Panc1 (cell line): ENCODE data around the gene THRAP3. TPM values are rescaled to one million over a fixed set of nuclear protein-coding genes. Genes with fewer than 3 reads are reported as not detected.

Experiments used
- ATAC-seq: fragments of 200-7000 bp; cut with Tn5 transposase; 2 replicates; pipeline ENCODE4 v1.9.1; 2020; ENCODE audit warnings: mild to moderate bottlenecking, moderate library complexity
- BruUV-seq: library from RNA; stranded (reverse); fragments of 400-500 nt; replicated peaks from 2 replicates; lab custom pipeline; 2021; lab: Mats Ljungman, UMichigan
- CTCF ChIA-PET: fragments of 300-600 bp; sonication (Branson Sonifier 250); formaldehyde crosslinking; loops from one replicate; lab custom pipeline; 2022; ENCODE audit warnings: antibody characterized with exemption; lab: Charles Lee
- POLR2A ChIA-PET: fragments of 300-600 bp; sonication (Branson Sonifier 250); formaldehyde crosslinking; loops from one replicate; lab custom pipeline; 2022; ENCODE audit warnings: antibody characterized with exemption; lab: Charles Lee
- DNase-seq: peaks from one replicate; pipeline ENCODE4 v3.0.0-alpha.2; 2010; ENCODE audit warnings: low read depth, low spot score
- H3K27ac ChIP-seq: 2 replicates; pipeline ENCODE4 v1.5.1; 2011; ENCODE audit warnings: mild to moderate bottlenecking, low read length, inconsistent platforms
- H3K27me3 ChIP-seq: fragments of 200-500 bp; sonication (Bioruptor generic); 2 replicates; pipeline ENCODE4 v1.6.0; 2014; ENCODE audit warnings: low read length, inconsistent platforms; ENCODE audit not compliant: control insufficient read depth, insufficient read depth
- H3K36me3 ChIP-seq: fragments of 200-500 bp; sonication (Bioruptor generic); 2 replicates; pipeline ENCODE4 v1.5.1; 2014; ENCODE audit warnings: inconsistent platforms, mild to moderate bottlenecking, low read length, moderate library complexity; ENCODE audit not compliant: control insufficient read depth, insufficient read depth
- H3K4me1 ChIP-seq: 2 replicates; pipeline ENCODE4 v1.5.1; 2011; ENCODE audit warnings: inconsistent platforms, mild to moderate bottlenecking, low read length, moderate library complexity; ENCODE audit not compliant: control insufficient read depth, insufficient read depth
- H3K4me3 ChIP-seq, 2 experiments: 2 replicates each; pipeline ENCODE4 v1.5.1; 2011 to 2012; ENCODE audit warnings: low read depth in 2 of 2, low read length in 2 of 2, mild to moderate bottlenecking in 2 of 2, inconsistent platforms in 1 of 2, moderate library complexity in 1 of 2
- H3K9me3 ChIP-seq: fragments of 200-500 bp; sonication (Bioruptor generic); 2 replicates; pipeline ENCODE4 v1.5.1; 2014; ENCODE audit warnings: low read depth, mild to moderate bottlenecking, inconsistent platforms, low read length, moderate library complexity; ENCODE audit not compliant: control insufficient read depth, insufficient read depth
- CTCF ChIP-seq: fragments of 450-650 bp; IDR thresholded peaks from 2 replicates; pipeline ENCODE4 v1.5.1; 2017; ENCODE audit warnings: mild to moderate bottlenecking
- POLR2AphosphoS5 ChIP-seq: IDR thresholded peaks from 2 replicates; pipeline ENCODE4 v1.6.1; 2012; ENCODE audit warnings: mild to moderate bottlenecking, low read depth, low read length, moderate library complexity
- REST ChIP-seq, 2 experiments: IDR thresholded peaks; 2 replicates each; pipeline ENCODE4 v1.6.1; 2011 to 2012; ENCODE audit warnings: low read depth in 2 of 2, control low read depth in 1 of 2, low read length in 1 of 2, mild to moderate bottlenecking in 1 of 2, moderate library complexity in 1 of 2; ENCODE audit not compliant: insufficient read depth in 1 of 2
- SIN3A ChIP-seq: IDR thresholded peaks from 2 replicates; pipeline ENCODE4 v1.6.1; 2012; ENCODE audit warnings: low read depth, mild to moderate bottlenecking, low read length, moderate library complexity, borderline replicate concordance; ENCODE audit not compliant: insufficient read depth
- TCF7L2 ChIP-seq: IDR thresholded peaks from 2 replicates; pipeline ENCODE4 v1.6.1; 2011; ENCODE audit warnings: mild to moderate bottlenecking, low read depth, low read length, inconsistent platforms
- in situ Hi-C: cut with HindIII; loops from 2 replicates; pipeline ENCODE4 v1.10.0; 2016; ENCODE audit warnings: low sequenced_read_pairs, low pct_unique_long_range_greater_than_20kb
- intact Hi-C: fragments of 100-400 bp; cut with micrococcal nuclease; formaldehyde crosslinking; loops from one replicate; pipeline ENCODE4 v1.10.0; 2022; ENCODE audit not compliant: unreplicated experiment
- total RNA-seq: library from RNA; stranded (reverse); gene quantifications from one replicate; pipeline ENCODE4 v1.2.1, GENCODE V29; 2021; ENCODE audit not compliant: unreplicated experiment

The THRAP3 gene
- total RNA-seq, 1 experiment from 2014 or later, result 114 TPM

- no peaks in the 10 kb centered on the region for H3K9me3 ChIP-seq
- ChIA-PET CTCF (interaction anchor here (0.7 kb wide), 1 partner anchor 47 kb away, joined by 3 read pairs; no protein-coding TSS in a partner anchor), POLR2A (interaction anchor here (0.6 kb wide), 1 partner anchor 20 kb away, joined by 3 read pairs; no protein-coding TSS in a partner anchor)
- in situ Hi-C loops (no loop called here), intact Hi-C loops (no loop called here)
- H3K36me3 ChIP-seq, result no peaks in the 10 kb centered on the region
- H3K27me3 ChIP-seq, result no peaks in the 10 kb centered on the region
- no peak for ATAC-seq
- H3K27ac ChIP-seq, result no peak overlapping the region
- no peak for TF ChIP-seq REST (IDR thresholded peaks at IDR 0.05; ENCODE audit: insufficient read depth in 1 of 2, low read depth in 2 of 2, low read length in 1 of 2)
- TF ChIP-seq CTCF, result no peak
- no peak for TF ChIP-seq POLR2AphosphoS5
- TF ChIP-seq SIN3A, result no peak
- no peak for TF ChIP-seq TCF7L2
- H3K4me3 ChIP-seq, result no peak overlapping the region
- BruUV-seq, result no TSS peak
- H3K4me1 ChIP-seq, result peaks cover 4% of the 10 kb centered on the region; the same call in 1 of the 2 replicates
- no peak for DNase-seq
These were observed 12.4 kb upstream of the THRAP3 start for GRCh38 chr1:36211841-36212240.

GRCh38 chr1:36212782-36213181 is 11.5 kb upstream of the THRAP3 start:
- CTCF ChIA-PET, result no interaction called here
- DNase-seq (no peak), ATAC-seq (no peak)
- Histone ChIP-seq H3K36me3 (no peaks in the 10 kb centered on the region), H3K4me1 (no peaks in the 10 kb centered on the region), H3K9me3 (no peaks in the 10 kb centered on the region), H3K27ac (no peak overlapping the region), H3K4me3 (no peak overlapping the region), H3K27me3 (no peaks in the 10 kb centered on the region)
- in situ Hi-C loops (no loop called here), intact Hi-C loops (no loop called here)
- BruUV-seq, result no TSS peak
- POLR2A ChIA-PET, result no interaction called here
- TF ChIP-seq POLR2AphosphoS5, result no peak
- TF ChIP-seq REST (IDR thresholded peaks at IDR 0.05; ENCODE audit: insufficient read depth in 1 of 2, low read depth in 2 of 2, low read length in 1 of 2), result no peak
- TF ChIP-seq TCF7L2, result no peak
- no peak for TF ChIP-seq CTCF
- TF ChIP-seq SIN3A, result no peak
